GM18951 (cell line): Measurements from ENCODE around the gene ANKRD55.
"Not testable (repeated sequence)": the region's sequence is repeated elsewhere in the genome, so short reads cannot be mapped to it uniquely, and the experiment has no call there.

ENCODE experiments used
- POLR2A ChIP-seq: IDR thresholded peaks from 4 replicates; pipeline ENCODE4 v1.6.1; 2011; ENCODE audit warnings: mild to moderate bottlenecking; ENCODE audit not compliant: insufficient read length, insufficient read depth; ENCODE audit errors: extremely low read depth
- in situ Hi-C: fragments of 300-500 bp; cut with MboI; formaldehyde crosslinking; loops from one replicate; pipeline ENCODE4 v1.12.0; 2022; ENCODE audit warnings: low sequenced_read_pairs, mixed read lengths, inconsistent platforms; ENCODE audit not compliant: unreplicated experiment

The ANKRD55 gene

GRCh38 chr5:56123531-56124243, 109.4 kb downstream of the ANKRD55 start:
- in situ Hi-C loops, result no loop called here
- no peak for TF ChIP-seq POLR2A

- in situ Hi-C loops, result not testable (repeated sequence)
Measured at GRCh38 chr5:56122360-56122985, 110.7 kb downstream of the ANKRD55 start.

GRCh38 chr5:56119050-56119449, 114.1 kb downstream of the ANKRD55 start:
- in situ Hi-C loops, result no loop called here

GRCh38 chr5:56116599-56117141, 116.5 kb downstream of the ANKRD55 start:
- TF ChIP-seq POLR2A, result no peak
- in situ Hi-C loops, result no loop called here

More at GRCh38 chr5:56119050-56119449, 114.1 kb downstream of the ANKRD55 start:
- no peak for TF ChIP-seq POLR2A

GRCh38 chr5:56115589-56115988, 117.5 kb downstream of the ANKRD55 start:
- in situ Hi-C loops, result no loop called here
- no peak for TF ChIP-seq POLR2A

- in situ Hi-C loops, result no loop called here
- no peak for TF ChIP-seq POLR2A
Measured at GRCh38 chr5:56112526-56113121, 120.5 kb downstream of the ANKRD55 start.

GRCh38 chr5:56111404-56111781, 121.7 kb downstream of the ANKRD55 start:
- no peak for TF ChIP-seq POLR2A
- in situ Hi-C loops, result no loop called here

- no peak for TF ChIP-seq POLR2A
- in situ Hi-C loops, result no loop called here
Measured at GRCh38 chr5:56110646-56111403, 122.3 kb downstream of the ANKRD55 start.

- TF ChIP-seq POLR2A, result no peak
- in situ Hi-C loops, result no loop called here
Measured at GRCh38 chr5:56108246-56108645, 124.9 kb downstream of the ANKRD55 start.

GRCh38 chr5:56106837-56107236, 126.3 kb downstream of the ANKRD55 start:
- in situ Hi-C loops, result no loop called here
- TF ChIP-seq POLR2A, result no peak

- in situ Hi-C loops, result no loop called here
- TF ChIP-seq POLR2A, result no peak
Measured at GRCh38 chr5:56105511-56106291, 127.4 kb downstream of the ANKRD55 start.

- TF ChIP-seq POLR2A, result no peak
- in situ Hi-C loops, result no loop called here
Measured at GRCh38 chr5:56102889-56103288, 130.2 kb downstream of the ANKRD55 start.

- in situ Hi-C loops, result not testable (repeated sequence)
Measured at GRCh38 chr5:56102207-56102606, 130.9 kb downstream of the ANKRD55 start.
